Measurements from ENCODE around the gene MAPKAP1. TPM values are rescaled to one million over a fixed set of nuclear protein-coding genes. Genes with fewer than 3 reads are reported as not detected.

MAPKAP1 gene
- total and polyA plus RNA-seq, 2 of the 13 experiments (the other 11 are each of a cell fraction or from before 2014, with no cell fraction given) = 45.0 to 64.3 TPM

- TF ChIP-seq CEBPZ (IDR thresholded peaks at IDR 0.05; ENCODE audit: low read length) (no peak), ARID5B (CRISPR knock-in tag; IDR thresholded peaks at IDR 0.05) (peak; percentile 93), ISX (CRISPR knock-in tag; conservative IDR thresholded peaks at IDR 0.05) (no peak), ZNF354B (CRISPR knock-in tag; IDR thresholded peaks at IDR 0.05) (no peak), KAT8 (CRISPR knock-in tag; IDR thresholded peaks at IDR 0.05) (peak; percentile 58; the same call in 1 of the 2 replicates), KAT2B (IDR thresholded peaks at IDR 0.05; ENCODE audit: borderline replicate concordance, low read depth, low read length) (no peak), RAD21 (CRISPR knock-in tag; IDR thresholded peaks at IDR 0.05) (no peak), PRDM15 (CRISPR knock-in tag; IDR thresholded peaks at IDR 0.05) (no peak), ZNF276 (CRISPR knock-in tag; IDR thresholded peaks at IDR 0.05; ENCODE audit: low read depth) (no peak), ZBTB14 (CRISPR knock-in tag; IDR thresholded peaks at IDR 0.05) (no peak), ZNF737 (CRISPR knock-in tag; IDR thresholded peaks at IDR 0.05; ENCODE audit: borderline replicate concordance) (no peak), HNF4G (IDR thresholded peaks at IDR 0.05; ENCODE audit: borderline replicate concordance, low read depth, low read length) (peak; percentile 61; the same call in 1 of the 2 replicates), HNF4G (CRISPR knock-in tag; IDR thresholded peaks at IDR 0.05; ENCODE audit: borderline replicate concordance, low read depth) (no peak), ZMYM4 (CRISPR knock-in tag; IDR thresholded peaks at IDR 0.05) (peak; percentile 73), ZNF781 (CRISPR knock-in tag; IDR thresholded peaks at IDR 0.05; ENCODE audit: borderline replicate concordance, not compliant biosample characterization) (no peak)
These were observed 158.9 kb downstream of the MAPKAP1 start (continued) for GRCh38 chr9:125548141-125548540.

Data from HepG2 (cell line).